SU-DHL-6 (cell line): ENCODE results near the gene PICK1.

Source experiments
- EZH2phosphoT487 ChIP-seq: fragments of 200-600 bp; sonication (generic), shearing (Covaris generic); conservative IDR thresholded peaks from 2 replicates; pipeline ENCODE4 v1.6.1; 2018; ENCODE audit warnings: mild to moderate bottlenecking, antibody characterized with exemption, low read length, moderate library complexity, mixed read lengths
- TF ChIP-seq, protein P1 (sequence below): fragments of 200-600 bp; sonication (generic); IDR thresholded peaks from one replicate; pipeline ENCODE4 v1.5.1; 2017; ENCODE audit warnings: antibody characterized with exemption, mild to moderate bottlenecking, low read length, moderate library complexity; ENCODE audit not compliant: insufficient read depth, poor library complexity, severe bottlenecking

DNA sequence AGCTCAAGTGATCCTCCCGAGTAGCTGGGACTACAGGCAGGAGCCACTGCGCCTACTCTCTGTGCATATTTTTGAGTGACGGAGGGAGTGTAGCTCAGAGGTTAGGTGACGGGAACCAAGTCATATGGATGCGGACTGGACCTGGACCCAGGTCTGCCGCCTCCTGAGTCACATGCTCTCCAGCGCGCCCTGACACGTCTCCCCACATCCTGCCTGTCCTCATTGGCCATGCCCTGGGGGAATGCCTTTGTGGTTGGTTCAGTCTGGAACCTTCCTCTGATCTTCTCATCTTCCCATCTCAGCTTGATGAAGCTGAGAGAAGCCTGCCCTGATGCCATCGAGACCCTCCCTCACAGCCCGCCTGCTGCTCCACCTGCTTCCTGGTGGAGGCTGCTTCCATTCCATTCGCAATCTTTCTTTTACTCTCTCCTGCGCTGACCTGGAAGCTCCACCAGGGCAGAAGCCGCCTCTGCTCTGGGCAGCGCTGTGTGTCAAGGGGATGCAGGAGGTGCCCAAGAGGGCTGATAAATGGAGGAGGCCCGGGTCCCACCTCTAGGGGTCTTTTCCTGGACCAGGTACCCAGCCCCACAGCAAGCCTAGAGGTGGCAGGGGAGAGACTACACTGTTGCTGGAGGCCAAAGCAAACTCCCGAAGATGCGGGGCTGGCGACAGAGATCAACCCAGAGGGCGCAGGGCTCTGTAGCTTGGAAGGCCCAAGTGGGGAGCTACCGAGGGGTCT, 67.2 kb downstream of the PICK1 start:
- TF ChIP-seq, protein P1, sequence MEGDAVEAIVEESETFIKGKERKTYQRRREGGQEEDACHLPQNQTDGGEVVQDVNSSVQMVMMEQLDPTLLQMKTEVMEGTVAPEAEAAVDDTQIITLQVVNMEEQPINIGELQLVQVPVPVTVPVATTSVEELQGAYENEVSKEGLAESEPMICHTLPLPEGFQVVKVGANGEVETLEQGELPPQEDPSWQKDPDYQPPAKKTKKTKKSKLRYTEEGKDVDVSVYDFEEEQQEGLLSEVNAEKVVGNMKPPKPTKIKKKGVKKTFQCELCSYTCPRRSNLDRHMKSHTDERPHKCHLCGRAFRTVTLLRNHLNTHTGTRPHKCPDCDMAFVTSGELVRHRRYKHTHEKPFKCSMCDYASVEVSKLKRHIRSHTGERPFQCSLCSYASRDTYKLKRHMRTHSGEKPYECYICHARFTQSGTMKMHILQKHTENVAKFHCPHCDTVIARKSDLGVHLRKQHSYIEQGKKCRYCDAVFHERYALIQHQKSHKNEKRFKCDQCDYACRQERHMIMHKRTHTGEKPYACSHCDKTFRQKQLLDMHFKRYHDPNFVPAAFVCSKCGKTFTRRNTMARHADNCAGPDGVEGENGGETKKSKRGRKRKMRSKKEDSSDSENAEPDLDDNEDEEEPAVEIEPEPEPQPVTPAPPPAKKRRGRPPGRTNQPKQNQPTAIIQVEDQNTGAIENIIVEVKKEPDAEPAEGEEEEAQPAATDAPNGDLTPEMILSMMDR = no peak
- no peak for TF ChIP-seq EZH2phosphoT487
